NT2/D1 (cell line): ENCODE results near the gene SRSF4.
A peak's percentile ranks its signal among the peaks of the same experiment; 100 is the strongest.

Experiments
- DNase-seq: peaks from one replicate; pipeline ENCODE4 v3.0.0-alpha.2; 2011; ENCODE audit warnings: low read depth, low spot score
- H3K27me3 ChIP-seq: 2 replicates; pipeline ENCODE4 v1.6.0; 2011; ENCODE audit warnings: mild to moderate bottlenecking; ENCODE audit not compliant: insufficient read length, insufficient read depth
- H3K36me3 ChIP-seq: 2 replicates; pipeline ENCODE4 v1.6.1; 2011; ENCODE audit warnings: mild to moderate bottlenecking, low read length, mixed read lengths; ENCODE audit not compliant: insufficient read depth, insufficient read length
- H3K4me1 ChIP-seq: 2 replicates; pipeline ENCODE4 v1.5.1; 2011; ENCODE audit not compliant: insufficient read depth, insufficient read length
- H3K4me3 ChIP-seq: 2 replicates; pipeline ENCODE4 v1.5.1; 2011; ENCODE audit warnings: low read depth; ENCODE audit not compliant: insufficient read length
- H3K9ac ChIP-seq: 2 replicates; pipeline ENCODE4 v1.6.0; 2011; ENCODE audit warnings: low read depth; ENCODE audit not compliant: insufficient read length
- H3K9me3 ChIP-seq: 2 replicates; pipeline ENCODE4 v1.5.1; 2011; ENCODE audit warnings: mild to moderate bottlenecking, low read length; ENCODE audit not compliant: insufficient read depth
- SUZ12 ChIP-seq: IDR thresholded peaks from 2 replicates; pipeline ENCODE4 v1.6.1; 2011; ENCODE audit not compliant: insufficient read length, insufficient read depth; ENCODE audit errors: extremely low read depth
- YY1 ChIP-seq: IDR thresholded peaks from 2 replicates; pipeline ENCODE4 v1.6.1; 2011; ENCODE audit not compliant: insufficient read length, insufficient read depth
- ZNF274 ChIP-seq: IDR thresholded peaks from 2 replicates; pipeline ENCODE4 v1.6.1; 2011; ENCODE audit warnings: mild to moderate bottlenecking, low read depth, low read length

SRSF4 gene

GRCh38 chr1:29121936-29122681 is 59.6 kb downstream of the SRSF4 start:
- Histone ChIP-seq H3K27me3 (peaks cover 26% of the 10 kb centered on the region), H3K9ac (peak overlapping the region; percentile 97), H3K36me3 (peaks cover 31% of the 10 kb centered on the region), H3K4me1 (peaks cover 16% of the 10 kb centered on the region), H3K9me3 (peaks cover 17% of the 10 kb centered on the region; the same call in 1 of the 2 replicates), H3K4me3 (peak overlapping the region; percentile 92)
- peak; percentile 67 for DNase-seq
- TF ChIP-seq SUZ12 (no peak), YY1 (no peak), ZNF274 (no peak)

GRCh38 chr1:29121516-29121935 is 60.2 kb downstream of the SRSF4 start:
- H3K36me3 ChIP-seq, result peaks cover 33% of the 10 kb centered on the region
- no peak for DNase-seq
- TF ChIP-seq SUZ12 (no peak), ZNF274 (no peak), YY1 (no peak)
- peaks cover 16% of the 10 kb centered on the region for H3K4me1 ChIP-seq
- H3K4me3 ChIP-seq, result peak overlapping the region; percentile 92
- H3K9ac ChIP-seq, result peak overlapping the region; percentile 97
- H3K9me3 ChIP-seq, result peaks cover 17% of the 10 kb centered on the region; the same call in 1 of the 2 replicates
- H3K27me3 ChIP-seq, result peaks cover 26% of the 10 kb centered on the region

- Histone ChIP-seq H3K4me3 (peak overlapping the region; percentile 92), H3K27me3 (peaks cover 22% of the 10 kb centered on the region), H3K4me1 (peaks cover 16% of the 10 kb centered on the region), H3K36me3 (peaks cover 33% of the 10 kb centered on the region), H3K9ac (peak overlapping the region; percentile 97), H3K9me3 (peaks cover 17% of the 10 kb centered on the region; the same call in 1 of the 2 replicates)
- DNase-seq, result no peak
- TF ChIP-seq ZNF274, result no peak
- TF ChIP-seq SUZ12, result no peak
- TF ChIP-seq YY1, result no peak
Observed at GRCh38 chr1:29120947-29121485, 60.7 kb downstream of the SRSF4 start.

- H3K27me3 ChIP-seq, result peaks cover 16% of the 10 kb centered on the region
- peaks cover 17% of the 10 kb centered on the region; the same call in 1 of the 2 replicates for H3K9me3 ChIP-seq
- H3K36me3 ChIP-seq, result peaks cover 38% of the 10 kb centered on the region
- H3K4me3 ChIP-seq, result peak overlapping the region; percentile 92
- TF ChIP-seq ZNF274 (no peak), YY1 (no peak), SUZ12 (no peak)
- peaks cover 10% of the 10 kb centered on the region for H3K4me1 ChIP-seq
- no peak for DNase-seq
- peak overlapping the region; percentile 97 for H3K9ac ChIP-seq
Observed at GRCh38 chr1:29120367-29120766, 61.3 kb downstream of the SRSF4 start.

GRCh38 chr1:29119121-29119929 is 62.4 kb downstream of the SRSF4 start:
- Histone ChIP-seq H3K36me3 (peaks cover 38% of the 10 kb centered on the region), H3K9me3 (peaks cover 17% of the 10 kb centered on the region; the same call in 1 of the 2 replicates), H3K4me3 (no peak overlapping the region), H3K27me3 (peaks cover 13% of the 10 kb centered on the region), H3K9ac (no peak overlapping the region), H3K4me1 (peaks cover 6% of the 10 kb centered on the region)
- TF ChIP-seq SUZ12 (no peak), ZNF274 (no peak), YY1 (no peak)
- DNase-seq, result no peak

GRCh38 chr1:29117381-29117780 is 64.3 kb downstream of the SRSF4 start:
- Histone ChIP-seq H3K9ac (no peak overlapping the region), H3K9me3 (peaks cover 17% of the 10 kb centered on the region; the same call in 1 of the 2 replicates), H3K4me1 (peaks cover 16% of the 10 kb centered on the region), H3K36me3 (peaks cover 47% of the 10 kb centered on the region), H3K4me3 (no peak overlapping the region), H3K27me3 (peaks cover 1% of the 10 kb centered on the region)
- TF ChIP-seq YY1, result no peak
- no peak for TF ChIP-seq ZNF274
- TF ChIP-seq SUZ12, result no peak
- no peak for DNase-seq
